Left ventricle myocardium inferior (tissue), 1 donor: ENCODE measurements around the gene LYPD1. TPM values are rescaled to one million over a fixed set of nuclear protein-coding genes. Genes with fewer than 3 reads are reported as not detected.

Source experiments
- DNase-seq: peaks from one replicate; pipeline ENCODE4 v3.0.0-alpha.2; 2020
- H3K27ac ChIP-seq: fragments of 200-600 bp; replicated peaks from 2 replicates; pipeline ENCODE4 v1.8.0; 2021
- H3K27me3 ChIP-seq: fragments of 200-600 bp; 2 replicates; pipeline ENCODE4 v1.8.0; 2021; ENCODE audit warnings: low read depth
- H3K36me3 ChIP-seq: fragments of 200-600 bp; 2 replicates; pipeline ENCODE4 v1.8.0; 2021
- H3K4me1 ChIP-seq: fragments of 200-600 bp; 2 replicates; pipeline ENCODE4 v1.8.0; 2021
- H3K4me3 ChIP-seq: fragments of 200-600 bp; 2 replicates; pipeline ENCODE4 v1.8.0; 2021; ENCODE audit warnings: mild to moderate bottlenecking, moderate library complexity
- H3K9me3 ChIP-seq: fragments of 200-600 bp; replicated peaks from 2 replicates; pipeline ENCODE4 v1.8.0; 2021
- CTCF ChIP-seq: fragments of 200-600 bp; IDR thresholded peaks from 2 replicates; pipeline ENCODE4 v1.8.0; 2021; ENCODE audit warnings: antibody characterized with exemption, mild to moderate bottlenecking, borderline replicate concordance
- intact Hi-C: fragments of 100-400 bp; cut with micrococcal nuclease; formaldehyde crosslinking; loops from one replicate; pipeline ENCODE4 v1.11.0; 2022
- total RNA-seq: library from RNA; stranded (reverse); fragmentation: NEBNext Ultra II Directional; extraction: Animal tissue kit (Norgen Biotek cat#: 25700); gene quantifications from one replicate; pipeline ENCODE4 v1.2.1, GENCODE V29; 2021
- donor health status: DM: no; HTN: yes; CAD: no; lungs with severe emphysema.

Gene LYPD1
- total RNA-seq, 1 donor from 2014 or later: not detected

GRCh38 chr2:132690664-132691303 is 20.8 kb upstream of the LYPD1 start:
- intact Hi-C loops: no loop called here
- Histone ChIP-seq H3K9me3 (no peaks in the 10 kb centered on the region), H3K27me3 (no peaks in the 10 kb centered on the region), H3K4me1 (no peaks in the 10 kb centered on the region), H3K36me3 (no peaks in the 10 kb centered on the region), H3K4me3 (no peak overlapping the region), H3K27ac (no peak overlapping the region)
- no peak for DNase-seq
- no peak for TF ChIP-seq CTCF

GRCh38 chr2:132681766-132682165 is 11.8 kb upstream of the LYPD1 start:
- intact Hi-C loops: no loop called here

GRCh38 chr2:132680544-132680943 is 10.5 kb upstream of the LYPD1 start:
- Histone ChIP-seq H3K4me1 (no peaks in the 10 kb centered on the region), H3K36me3 (no peaks in the 10 kb centered on the region), H3K27me3 (no peaks in the 10 kb centered on the region), H3K27ac (no peak overlapping the region), H3K9me3 (no peaks in the 10 kb centered on the region), H3K4me3 (no peak overlapping the region)
- DNase-seq: no peak
- TF ChIP-seq CTCF: no peak
- intact Hi-C loops: no loop called here

More at GRCh38 chr2:132681766-132682165, 11.8 kb upstream of the LYPD1 start:
- Histone ChIP-seq H3K27me3 (no peaks in the 10 kb centered on the region), H3K9me3 (no peaks in the 10 kb centered on the region), H3K27ac (no peak overlapping the region), H3K4me3 (no peak overlapping the region), H3K4me1 (no peaks in the 10 kb centered on the region), H3K36me3 (no peaks in the 10 kb centered on the region)
- TF ChIP-seq CTCF: no peak
- DNase-seq: no peak

GRCh38 chr2:132678483-132678882 is 8.5 kb upstream of the LYPD1 start:
- DNase-seq: no peak
- Histone ChIP-seq H3K9me3 (no peaks in the 10 kb centered on the region), H3K27ac (no peak overlapping the region), H3K4me3 (no peak overlapping the region), H3K27me3 (peaks cover 9% of the 10 kb centered on the region), H3K36me3 (no peaks in the 10 kb centered on the region), H3K4me1 (no peaks in the 10 kb centered on the region)
- intact Hi-C loops: no loop called here
- no peak for TF ChIP-seq CTCF

GRCh38 chr2:132677661-132678060 is 7.7 kb upstream of the LYPD1 start:
- Histone ChIP-seq H3K36me3 (no peaks in the 10 kb centered on the region), H3K4me3 (no peak overlapping the region), H3K27me3 (peaks cover 17% of the 10 kb centered on the region), H3K4me1 (no peaks in the 10 kb centered on the region), H3K9me3 (no peaks in the 10 kb centered on the region), H3K27ac (no peak overlapping the region)
- TF ChIP-seq CTCF: no peak
- DNase-seq: no peak
- intact Hi-C loops: no loop called here

- no peak for DNase-seq
- intact Hi-C loops: no loop called here
- no peak overlapping the region for H3K4me3 ChIP-seq
- peaks cover 24% of the 10 kb centered on the region for H3K27me3 ChIP-seq
- no peaks in the 10 kb centered on the region for H3K9me3 ChIP-seq
- TF ChIP-seq CTCF: peak; percentile 19
- no peaks in the 10 kb centered on the region for H3K36me3 ChIP-seq
- no peaks in the 10 kb centered on the region for H3K4me1 ChIP-seq
- no peak overlapping the region for H3K27ac ChIP-seq
These were observed 7.0 kb upstream of the LYPD1 start for GRCh38 chr2:132676999-132677398.
